ENCODE measurements around the gene TOX2. TPM values are rescaled to one million over a fixed set of nuclear protein-coding genes. Genes with fewer than 3 reads are reported as not detected.

Gene TOX2
- total RNA-seq, 1 experiment from 2014 or later = 1.7 TPM

DNA sequence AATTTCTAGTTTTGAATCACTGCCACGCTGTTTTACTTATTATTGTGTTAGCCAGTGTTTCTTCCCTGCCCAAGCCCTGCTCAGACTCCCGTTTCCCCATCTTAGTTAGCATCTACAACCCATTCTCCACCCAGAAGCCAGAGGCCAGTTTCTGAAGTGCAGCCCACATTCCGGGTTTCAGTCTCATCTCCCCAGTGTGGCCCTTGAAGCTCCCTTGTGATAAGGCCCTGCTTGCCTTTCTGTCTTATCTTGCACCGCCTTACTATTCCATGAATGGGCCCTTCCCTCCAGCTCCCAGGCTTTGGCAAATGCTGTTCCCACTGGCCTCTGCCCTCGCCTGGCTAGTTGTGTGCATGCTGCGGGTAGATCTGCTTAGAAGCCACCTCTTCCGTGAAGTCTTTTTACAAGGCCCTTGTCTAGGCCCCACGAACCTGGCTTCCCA lies 41.1 kb downstream of the TOX2 start:
- Histone ChIP-seq H2AK5ac (ENCODE audit: insufficient read length, low read length) (no peak overlapping the region), H3K79me2 (ENCODE audit: insufficient read depth, low read length) (no peaks in the 10 kb centered on the region), H3K27me3 (ENCODE audit: insufficient read depth, low read length) (no peaks in the 10 kb centered on the region; the same call in 1 of the 2 replicates), H2BK20ac (ENCODE audit: low read depth, low read length, poor library complexity, severe bottlenecking) (no peak overlapping the region), H3K9me3 (ENCODE audit: control insufficient read depth, low read depth, low read length) (no peaks in the 10 kb centered on the region), H3K23ac (ENCODE audit: insufficient read length, low read depth, low read length) (no peak overlapping the region), H3K56ac (ENCODE audit: insufficient read length, low read depth, low read length) (no peak overlapping the region), H3K27ac (ENCODE audit: insufficient read length, low read depth, low read length) (no peak overlapping the region), H3T11ph (ENCODE audit: low read length) (no peak overlapping the region), H2AFZ (ENCODE audit: low read length) (no peak overlapping the region), H3K79me1 (ENCODE audit: insufficient read depth, low read depth, low read length, poor library complexity, severe bottlenecking) (no peaks in the 10 kb centered on the region), H2BK5ac (ENCODE audit: insufficient read length, low read length) (no peak overlapping the region), H4K91ac (ENCODE audit: insufficient read length, low read depth, low read length) (no peak overlapping the region), H4K20me1 (ENCODE audit: control insufficient read depth, insufficient read depth, insufficient read length) (no peaks in the 10 kb centered on the region), H3K4me1 (ENCODE audit: insufficient read depth, low read length) (peaks cover 7% of the 10 kb centered on the region; the same call in 1 of the 2 replicates), H3K18ac (ENCODE audit: insufficient read length, low read depth, low read length) (no peak overlapping the region), H2BK15ac (ENCODE audit: low read depth, low read length) (no peak overlapping the region), H3K23me2 (ENCODE audit: insufficient read length, low read depth, low read length, poor library complexity, severe bottlenecking) (no peaks in the 10 kb centered on the region), H4K8ac (replicated peaks; ENCODE audit: insufficient read length, low read depth, low read length) (no peak overlapping the region), H3K4me2 (ENCODE audit: insufficient read depth, insufficient read length, low read length) (no peak overlapping the region), H3K4ac (ENCODE audit: low read depth, low read length) (no peak overlapping the region), H3K9ac (ENCODE audit: extremely low read depth, insufficient read length, low read length) (no peak overlapping the region), H2BK120ac (ENCODE audit: low read depth, low read length, poor library complexity, severe bottlenecking) (no peak overlapping the region), H3K14ac (ENCODE audit: insufficient read depth, low read length) (no peak overlapping the region), H4K5ac (ENCODE audit: insufficient read length, low read depth, low read length) (no peak overlapping the region), H2BK12ac (ENCODE audit: insufficient read length, low read depth, low read length) (no peak overlapping the region)
- Mint-ChIP-seq H3K9me3 (peaks cover 2 to 6% of the 10 kb centered on the region in 2 experiments; a peak in 1 of 5 replicates), H3K36me3 (ENCODE audit: insufficient read depth in 1 of 3, low read depth in 3 of 3) (peaks cover 0 to 5% (median 0%) of the 10 kb centered on the region in 3 experiments; a peak in 2 of 7 replicates), H3K27me3 (ENCODE audit: low read depth) (no peaks in the 10 kb centered on the region; the same call in 1 of the 2 replicates), H3K4me1 (peaks cover 17 to 19% of the 10 kb centered on the region in 2 experiments), H3K4me3 (no peak overlapping the region), H3K27ac (peak overlapping the region in 2 of 3 experiments; percentile 19 to 76; a peak in 3 of 7 replicates)
- TF ChIP-seq, protein P1, sequence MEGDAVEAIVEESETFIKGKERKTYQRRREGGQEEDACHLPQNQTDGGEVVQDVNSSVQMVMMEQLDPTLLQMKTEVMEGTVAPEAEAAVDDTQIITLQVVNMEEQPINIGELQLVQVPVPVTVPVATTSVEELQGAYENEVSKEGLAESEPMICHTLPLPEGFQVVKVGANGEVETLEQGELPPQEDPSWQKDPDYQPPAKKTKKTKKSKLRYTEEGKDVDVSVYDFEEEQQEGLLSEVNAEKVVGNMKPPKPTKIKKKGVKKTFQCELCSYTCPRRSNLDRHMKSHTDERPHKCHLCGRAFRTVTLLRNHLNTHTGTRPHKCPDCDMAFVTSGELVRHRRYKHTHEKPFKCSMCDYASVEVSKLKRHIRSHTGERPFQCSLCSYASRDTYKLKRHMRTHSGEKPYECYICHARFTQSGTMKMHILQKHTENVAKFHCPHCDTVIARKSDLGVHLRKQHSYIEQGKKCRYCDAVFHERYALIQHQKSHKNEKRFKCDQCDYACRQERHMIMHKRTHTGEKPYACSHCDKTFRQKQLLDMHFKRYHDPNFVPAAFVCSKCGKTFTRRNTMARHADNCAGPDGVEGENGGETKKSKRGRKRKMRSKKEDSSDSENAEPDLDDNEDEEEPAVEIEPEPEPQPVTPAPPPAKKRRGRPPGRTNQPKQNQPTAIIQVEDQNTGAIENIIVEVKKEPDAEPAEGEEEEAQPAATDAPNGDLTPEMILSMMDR (conservative IDR thresholded peaks at IDR 0.05) = no peak
- no CpG with 5 or more reads among the region's 8 CpGs for whole genome bisulfite sequencing (ENCODE audit: extremely low coverage, insufficient read length, low lambda C conversion rate)
- no peak for DNase-seq
